GM12864 (cell line): ENCODE measurements around the gene NHLH2.

Experiments used
- DNase-seq: peaks from one replicate; pipeline ENCODE4 v3.0.0-alpha.2; 2011; ENCODE audit warnings: low read depth
- H3K4me3 ChIP-seq: 2 replicates; pipeline ENCODE4 v1.5.1; 2011; ENCODE audit warnings: mild to moderate bottlenecking, low read depth, low read length, control low read depth
- CTCF ChIP-seq: IDR thresholded peaks from 2 replicates; pipeline ENCODE4 v1.5.1; 2011; ENCODE audit warnings: low read depth, mild to moderate bottlenecking, moderate library complexity, low read length, control low read depth, inconsistent platforms; ENCODE audit errors: missing control alignments

Gene NHLH2

DNA sequence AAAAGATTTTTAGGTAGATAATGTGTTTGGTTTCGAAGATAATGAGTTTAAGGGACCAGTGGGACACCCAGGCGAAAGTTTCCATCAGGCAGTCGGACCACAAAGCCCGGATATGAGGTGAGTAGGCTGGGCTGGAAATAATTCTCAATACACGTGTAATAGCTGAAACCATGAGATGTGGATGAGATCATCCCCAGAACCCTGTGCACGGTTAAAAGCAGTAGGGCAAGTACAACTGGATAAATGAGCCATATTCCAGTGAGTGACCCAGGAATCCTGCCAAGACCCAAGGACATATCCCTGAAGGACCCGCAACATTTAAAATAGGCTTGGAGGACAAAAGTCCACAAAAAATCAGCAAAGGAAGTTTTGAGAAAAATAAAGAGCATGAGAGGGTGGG, 21.5 kb upstream of the NHLH2 start:
- DNase-seq: no peak
- TF ChIP-seq CTCF: no peak
- H3K4me3 ChIP-seq: no peak overlapping the region

DNA sequence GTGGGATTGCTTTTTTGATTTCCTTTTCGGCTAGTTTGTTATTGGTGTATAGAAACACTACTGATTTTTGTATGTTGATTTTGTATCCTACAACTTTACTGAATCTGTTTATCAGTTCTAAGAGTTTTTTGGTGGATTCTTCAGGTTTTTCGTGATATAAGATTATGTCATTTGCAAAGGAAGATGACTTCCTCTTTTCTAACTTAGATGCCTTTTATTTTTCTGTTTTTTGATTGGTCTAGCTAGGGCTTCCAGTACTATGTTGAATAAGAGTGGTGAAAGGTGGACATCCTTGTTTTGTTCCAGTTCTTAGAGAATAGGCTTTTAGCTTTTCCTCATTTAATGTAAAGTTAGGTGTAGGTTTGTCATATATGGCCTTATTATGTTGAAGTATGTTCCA, 13.1 kb upstream of the NHLH2 start:
- TF ChIP-seq CTCF: no peak
- DNase-seq: no peak
- H3K4me3 ChIP-seq: no peak overlapping the region

- no peak for DNase-seq
- TF ChIP-seq CTCF: no peak
Observed at GRCh38 chr1:115850937-115851336, 10.0 kb upstream of the NHLH2 start.

DNA sequence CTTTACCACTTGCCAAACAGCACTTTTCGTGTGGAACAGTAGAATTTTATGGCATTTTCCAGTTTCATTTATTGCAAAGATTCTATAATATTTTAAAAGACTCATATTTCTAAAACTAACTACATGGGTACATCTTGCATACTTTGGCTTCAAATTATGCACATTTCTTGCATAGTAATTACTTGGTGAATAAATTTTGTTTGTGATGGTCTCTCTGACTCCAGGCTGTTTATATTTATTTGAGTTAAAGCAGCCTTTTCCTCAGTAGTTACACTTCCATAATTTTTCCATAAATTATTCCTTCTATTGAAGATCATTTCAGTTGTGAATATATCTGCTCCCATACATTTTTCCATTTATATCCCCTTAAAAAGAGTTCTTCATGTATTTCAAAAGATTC, 6.9 kb upstream of the NHLH2 start:
- no peak for TF ChIP-seq CTCF
- no peak overlapping the region for H3K4me3 ChIP-seq
- DNase-seq: no peak

More at GRCh38 chr1:115850937-115851336, 10.0 kb upstream of the NHLH2 start:
- H3K4me3 ChIP-seq: no peak overlapping the region

- no peak overlapping the region for H3K4me3 ChIP-seq
- no peak for DNase-seq
- TF ChIP-seq CTCF: no peak
Observed at GRCh38 chr1:115842948-115843347, 2.0 kb upstream of the NHLH2 start.

DNA sequence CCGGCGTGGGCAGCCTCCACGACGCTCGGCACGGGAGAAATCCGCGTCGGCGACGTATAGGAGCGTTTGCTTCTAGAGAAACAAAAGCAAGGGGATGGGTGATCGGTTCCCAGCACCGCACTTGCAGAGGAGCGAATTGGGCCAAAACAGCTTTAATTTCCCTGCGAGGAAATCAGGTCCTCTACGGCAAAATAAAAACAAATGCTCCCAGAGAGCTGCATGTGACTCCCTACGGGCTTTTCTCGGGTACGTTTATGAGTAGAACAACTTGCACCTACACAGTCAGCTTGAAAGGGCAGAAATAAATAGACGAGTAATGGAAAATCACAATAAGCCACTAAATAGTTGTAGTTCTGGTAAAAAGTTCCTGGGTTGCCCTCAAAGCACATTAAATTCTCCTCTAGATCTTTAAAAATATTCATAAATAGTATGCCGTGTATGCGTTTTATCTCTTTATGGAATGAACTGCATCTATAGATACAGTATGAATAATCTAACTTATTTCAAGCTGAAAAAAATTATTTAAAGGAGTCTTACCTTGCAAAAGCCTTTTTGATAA, 1.2 kb downstream of the NHLH2 start:
- no peak overlapping the region for H3K4me3 ChIP-seq
- no peak for DNase-seq
- TF ChIP-seq CTCF: no peak

- no peak for TF ChIP-seq CTCF
- H3K4me3 ChIP-seq: no peak overlapping the region
- DNase-seq: no peak
Observed at GRCh38 chr1:115839029-115839678, 1.8 kb downstream of the NHLH2 start.
